ENCODE measurements around the gene RAB11FIP4. TPM values are rescaled to one million over a fixed set of nuclear protein-coding genes. Genes with fewer than 3 reads are reported as not detected.

Gene RAB11FIP4
- total and polyA plus RNA-seq, 2 of the 8 experiments (the other 6 are each of a cell fraction or from before 2014, with no cell fraction given) = 21.7 to 53.2 TPM

DNA sequence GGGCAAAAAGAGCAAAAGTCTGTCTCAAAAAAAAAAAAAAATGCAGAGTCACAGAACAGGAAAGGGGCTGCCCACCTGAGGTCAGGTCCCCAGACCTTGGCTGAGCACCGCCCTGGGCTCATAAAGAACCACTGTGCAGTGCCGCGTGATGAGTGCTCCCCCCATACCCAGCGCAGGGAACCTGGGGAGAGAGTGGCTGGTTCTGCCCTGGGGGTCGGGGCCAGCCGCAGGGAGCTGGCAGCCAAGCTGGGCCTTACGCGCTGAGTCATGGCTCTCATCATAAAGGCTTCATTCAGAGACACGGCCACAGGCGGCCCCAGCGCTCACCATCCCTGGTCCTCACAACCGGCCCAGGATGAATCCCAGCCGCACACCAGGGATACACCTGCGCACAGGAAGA lies 80.7 kb downstream of the RAB11FIP4 start:
- H4K91ac ChIP-seq (replicated peaks; ENCODE audit: insufficient read length, low read length) = peak overlapping the region; percentile 34
- no peak overlapping the region for H3K4ac ChIP-seq (replicated peaks; ENCODE audit: insufficient read length, low read depth, low read length)
- H3K4me1 ChIP-seq (replicated peaks in 1 of 4; ENCODE audit: control insufficient read depth in 3 of 4, insufficient read depth in 4 of 4, low read length in 3 of 4) = peaks cover 9 to 34% (median 19%) of the 10 kb centered on the region in 4 experiments
- H3K14ac ChIP-seq (ENCODE audit: insufficient read length) = no peak overlapping the region
- no peaks in the 10 kb centered on the region for H3K27me3 ChIP-seq (replicated peaks in 1 of 4; ENCODE audit: control insufficient read depth in 3 of 4, extremely low read depth in 1 of 4, insufficient read depth in 3 of 4, low read length in 3 of 4)
- no peak overlapping the region for H3K23ac ChIP-seq (ENCODE audit: insufficient read length)
- no peak overlapping the region for H3K4me3 ChIP-seq (ENCODE audit: extremely low read depth in 1 of 4, insufficient read depth in 2 of 4, low read depth in 3 of 4, low read length in 4 of 4)
- 93% methylated on average over 14 of the region's 14 CpGs; no CpG with 5 or more reads in 1 of the 2 experiments for WGBS, 2 experiments (ENCODE audit: extremely low coverage in 1 of 2, insufficient coverage in 1 of 2, insufficient read length in 1 of 2, insufficient replicate concordance in 2 of 2, low coverage in 1 of 2, low lambda C conversion rate in 2 of 2, missing lambda C conversion rate in 1 of 2)
- H3K56ac ChIP-seq (replicated peaks; ENCODE audit: insufficient read length, low read depth, low read length) = no peak overlapping the region
- H3K27ac ChIP-seq (ENCODE audit: low read depth, low read length) = no peak overlapping the region
- H2BK120ac ChIP-seq (replicated peaks; ENCODE audit: low read depth, low read length) = peak overlapping the region; percentile 10
- DNase-seq (ENCODE audit: low read depth in 1 of 2, low spot score in 2 of 2) (no peak), FAIRE-seq (no peak)
- H2BK12ac ChIP-seq (ENCODE audit: low read depth, low read length) = peak overlapping the region; percentile 32; the same call in 1 of the 2 replicates
- H4K8ac ChIP-seq (ENCODE audit: extremely low read depth, insufficient read depth, low read length) = peak overlapping the region; percentile 76
- CTCF ChIA-PET (ENCODE audit: partially characterized antibody) = interaction anchor here (1.2 to 2.6 kb wide), 3 partner anchors 9 to 50 kb away, joined by 3 to 7 read pairs (median 4); no protein-coding TSS in a partner anchor
- H4K20me1 ChIP-seq (replicated peaks in 1 of 2; ENCODE audit: control insufficient read depth in 1 of 2, insufficient read depth in 2 of 2, low read length in 2 of 2) = no peaks in the 10 kb centered on the region
- H3K18ac ChIP-seq (ENCODE audit: extremely low read depth, low read length) = no peak overlapping the region
- no peaks in the 10 kb centered on the region for H3K79me2 ChIP-seq (ENCODE audit: control insufficient read depth in 1 of 2, insufficient read depth in 2 of 2, low read length in 2 of 2)
- no peak overlapping the region; the same call in 1 of the 2 replicates for H2BK20ac ChIP-seq (ENCODE audit: low read length)
- peak overlapping the region; percentile 6 for H2BK5ac ChIP-seq (ENCODE audit: low read depth, low read length)
- POLR2A ChIA-PET (ENCODE audit: partially characterized antibody) = interaction anchor here (0.6 to 1.8 kb wide), 2 partner anchors 16 to 157 kb away, joined by 4 read pairs; no protein-coding TSS in a partner anchor
- peak overlapping the region in 1 of 2 experiments; percentile 8; a peak in 1 of 4 replicates for H3K4me2 ChIP-seq (ENCODE audit: insufficient read depth in 1 of 2, low read depth in 2 of 2, low read length in 2 of 2)
- no peak overlapping the region for H2AFZ ChIP-seq (ENCODE audit: low read length)
- H3K9me3 ChIP-seq (ENCODE audit: insufficient read depth in 2 of 2, low read depth in 1 of 2, low read length in 1 of 2) = no peaks in the 10 kb centered on the region
- H3K36me3 ChIP-seq (ENCODE audit: control insufficient read depth in 2 of 4, insufficient read depth in 4 of 4, low read length in 3 of 4) = no peaks in the 10 kb centered on the region
- no peak overlapping the region for H4K5ac ChIP-seq (ENCODE audit: insufficient read length, low read depth, low read length)
- no peak overlapping the region for H2AK5ac ChIP-seq (ENCODE audit: low read depth, low read length)
- no peaks in the 10 kb centered on the region for H3K79me1 ChIP-seq (ENCODE audit: low read depth, low read length)
- 0 out of 2 replicates have a peak overlapping the region, but pooled peaks have one; percentile 21 for H2BK15ac ChIP-seq (ENCODE audit: low read length)
- H3K23me2 ChIP-seq (ENCODE audit: low read depth, low read length) = no peaks in the 10 kb centered on the region
- H3K9ac ChIP-seq (replicated peaks in 1 of 4; ENCODE audit: extremely low read depth in 1 of 4, low read depth in 3 of 4, low read length in 3 of 4) = no peak overlapping the region
- TF ChIP-seq MAFK (IDR thresholded peaks at IDR 0.05; ENCODE audit: low read depth, low read length) (peak; percentile 50; the same call in 1 of the 2 replicates), POU5F1 (IDR thresholded peaks at IDR 0.05; ENCODE audit: low read depth, low read length) (no peak)
